ENCODE measurements around the gene ALPG.
"Not testable (repeated sequence)": the region's sequence is repeated elsewhere in the genome, so short reads cannot be mapped to it uniquely, and the experiment has no call there.

Gene ALPG

GRCh38 chr2:232406556-232407310 lies at the start of gene ALPG:
Gene ALPG (plus strand): TSS chr2:232406844. CDS start chr2:232406895, 51 bp downstream.
- Histone ChIP-seq H3K36me3 (ENCODE audit: insufficient read depth, low read length) (no peaks in the 10 kb centered on the region), H3K9me3 (ENCODE audit: control insufficient read depth, insufficient read depth, low read length) (no peaks in the 10 kb centered on the region), H3K9ac (ENCODE audit: low read depth, low read length) (no peak within 1 kb of the TSS), H3K4me1 (ENCODE audit: insufficient read depth, low read length) (no peaks in the 10 kb centered on the region)

GRCh38 chr2:232361646-232362045 lies 45.0 kb upstream of the ALPG start:
- Histone ChIP-seq H3K9ac (ENCODE audit: low read depth, low read length) (no peak overlapping the region), H3K4me1 (ENCODE audit: insufficient read depth, low read length) (no peaks in the 10 kb centered on the region), H3K9me3 (ENCODE audit: control insufficient read depth, insufficient read depth, low read length) (no peaks in the 10 kb centered on the region), H3K36me3 (ENCODE audit: insufficient read depth, low read length) (no peaks in the 10 kb centered on the region)

GRCh38 chr2:232362174-232362900 lies 44.3 kb upstream of the ALPG start:
- no peak overlapping the region for H3K9ac ChIP-seq (ENCODE audit: low read depth, low read length)
- no peaks in the 10 kb centered on the region for H3K9me3 ChIP-seq (ENCODE audit: control insufficient read depth, insufficient read depth, low read length)

DNA sequence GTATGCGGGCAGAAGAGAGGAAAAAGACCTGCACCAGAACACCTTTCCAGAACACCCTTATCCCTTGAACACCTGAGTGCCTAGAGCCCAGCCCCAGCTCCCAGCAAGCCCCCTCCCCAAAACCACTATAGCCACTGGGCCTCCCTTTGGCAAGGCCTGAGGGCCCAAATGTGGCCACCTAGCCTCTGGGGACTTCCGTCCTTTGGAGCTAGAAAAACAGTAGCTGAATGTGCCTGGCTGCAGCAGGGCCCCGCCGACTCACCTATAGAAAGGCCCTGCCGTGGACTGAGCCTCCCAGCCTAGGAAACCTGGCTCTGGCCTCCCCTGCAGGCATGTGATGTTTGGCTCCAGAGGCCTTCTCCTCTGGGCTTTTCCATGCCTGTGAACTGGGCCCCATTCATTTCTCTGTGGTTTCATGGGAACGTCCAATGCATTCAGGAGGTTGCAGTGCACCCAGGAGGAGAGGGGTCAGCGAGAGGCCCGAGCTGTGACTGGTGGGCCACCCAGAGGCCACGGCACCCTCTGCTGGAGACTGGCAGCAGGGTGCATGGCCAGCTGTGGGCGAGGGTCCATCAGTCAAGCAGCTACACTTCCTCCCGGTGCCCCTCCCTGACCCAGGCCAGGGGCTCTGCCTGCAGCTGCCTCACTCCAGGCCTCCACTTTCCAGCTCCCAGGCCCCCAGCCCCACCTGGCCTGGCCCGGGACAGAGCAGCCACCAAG lies 43.4 kb upstream of the ALPG start:
- H3K4me1 ChIP-seq (ENCODE audit: insufficient read depth, low read length); H3K9ac ChIP-seq (ENCODE audit: low read depth, low read length): not testable (repeated sequence)

More at GRCh38 chr2:232362174-232362900, 44.3 kb upstream of the ALPG start:
- no peaks in the 10 kb centered on the region for H3K36me3 ChIP-seq (ENCODE audit: insufficient read depth, low read length)
- H3K4me1 ChIP-seq (ENCODE audit: insufficient read depth, low read length), result no peaks in the 10 kb centered on the region

DNA sequence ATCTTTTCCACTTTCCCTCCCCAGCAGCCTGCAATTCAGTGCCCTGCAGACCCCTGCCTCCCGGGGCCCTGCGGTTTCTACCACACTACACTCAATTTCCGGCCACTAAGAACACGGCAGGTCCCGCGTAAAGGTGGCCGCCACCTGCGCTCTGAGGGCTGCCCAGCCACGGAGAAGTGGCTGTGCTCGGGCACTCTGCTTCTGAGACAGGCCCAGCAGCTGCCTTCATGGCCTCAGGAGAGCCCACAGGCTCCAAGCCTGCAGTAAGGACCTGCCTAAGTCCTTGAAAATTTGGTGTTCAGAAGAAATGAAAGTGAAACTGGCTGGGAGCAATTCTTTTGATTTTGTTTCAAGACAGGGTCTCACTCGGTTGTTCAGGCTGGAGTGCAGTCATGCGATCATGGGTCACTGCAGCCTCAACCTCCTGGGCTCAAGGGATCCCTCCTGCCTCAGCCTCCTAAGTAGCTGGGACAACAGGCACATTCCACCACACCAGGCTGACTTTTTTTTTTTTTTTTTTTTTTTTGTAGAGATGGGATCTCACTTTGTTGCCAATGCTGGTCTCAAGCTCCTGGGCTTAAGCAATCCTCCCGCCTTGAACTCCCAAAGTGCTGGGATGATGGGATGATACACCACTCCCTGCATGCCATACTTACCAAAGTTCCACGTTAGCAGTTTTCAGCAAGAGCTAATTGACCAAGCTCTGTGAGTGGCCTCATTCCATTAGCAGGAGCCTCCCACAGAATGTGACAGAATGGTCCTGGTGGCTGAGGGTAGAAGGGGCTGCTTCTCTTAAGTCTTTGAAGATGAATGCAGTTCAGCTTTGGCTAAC lies 42.6 kb upstream of the ALPG start:
- H3K4me1 ChIP-seq (ENCODE audit: insufficient read depth, low read length), result peaks cover 12% of the 10 kb centered on the region; the same call in 1 of the 2 replicates
- H3K9me3 ChIP-seq (ENCODE audit: control insufficient read depth, insufficient read depth, low read length), result no peaks in the 10 kb centered on the region
- H3K36me3 ChIP-seq (ENCODE audit: insufficient read depth, low read length), result no peaks in the 10 kb centered on the region
- no peak overlapping the region for H3K9ac ChIP-seq (ENCODE audit: low read depth, low read length)

More for the DNA sequence above, 43.4 kb upstream of the ALPG start:
- H3K36me3 ChIP-seq (ENCODE audit: insufficient read depth, low read length); H3K9me3 ChIP-seq (ENCODE audit: control insufficient read depth, insufficient read depth, low read length): not testable (repeated sequence)

DNA sequence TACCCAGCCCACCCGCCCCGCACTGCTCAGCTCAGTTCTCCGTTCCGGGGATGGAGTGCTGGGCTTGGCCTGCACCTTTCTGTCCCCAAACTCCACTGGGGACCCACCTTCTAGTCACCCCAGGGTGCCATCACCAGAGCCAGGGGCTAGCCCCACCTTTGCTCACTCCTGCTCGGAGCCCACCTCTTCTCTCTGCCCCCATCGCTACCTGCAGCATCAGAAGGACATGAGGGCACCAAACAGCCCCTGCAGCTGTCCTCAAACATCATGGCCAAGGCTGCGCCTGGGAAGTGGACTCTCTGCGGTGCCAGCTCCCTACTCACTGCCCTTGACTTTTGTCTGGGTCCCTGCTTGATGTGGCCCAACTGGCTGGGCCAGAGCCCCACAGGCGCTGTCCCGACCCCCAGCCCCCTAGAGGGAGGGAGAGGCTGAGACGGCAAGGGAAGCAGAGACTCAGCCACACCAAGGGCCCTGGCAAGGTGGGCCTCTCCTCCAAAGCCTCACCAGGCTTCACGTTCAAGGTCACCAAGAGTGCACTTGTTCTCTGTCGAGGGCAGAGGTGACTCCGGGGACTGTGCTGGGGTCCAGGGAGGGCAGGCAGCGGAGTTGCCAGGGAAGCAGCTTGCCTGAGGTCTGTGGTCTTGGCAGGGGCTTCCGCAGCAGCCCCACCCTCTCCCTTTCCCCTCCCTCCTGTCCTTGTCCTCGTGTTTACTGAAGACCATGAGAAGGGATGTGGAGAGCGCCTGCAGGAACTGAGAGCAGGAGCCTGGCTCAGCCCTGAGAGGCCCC lies 41.6 kb upstream of the ALPG start:
- not testable (repeated sequence) for H3K36me3 ChIP-seq (ENCODE audit: insufficient read depth, low read length); H3K9ac ChIP-seq (ENCODE audit: low read depth, low read length); H3K9me3 ChIP-seq (ENCODE audit: control insufficient read depth, insufficient read depth, low read length)
- peaks cover 12% of the 10 kb centered on the region; the same call in 1 of the 2 replicates for H3K4me1 ChIP-seq (ENCODE audit: insufficient read depth, low read length)

DNA sequence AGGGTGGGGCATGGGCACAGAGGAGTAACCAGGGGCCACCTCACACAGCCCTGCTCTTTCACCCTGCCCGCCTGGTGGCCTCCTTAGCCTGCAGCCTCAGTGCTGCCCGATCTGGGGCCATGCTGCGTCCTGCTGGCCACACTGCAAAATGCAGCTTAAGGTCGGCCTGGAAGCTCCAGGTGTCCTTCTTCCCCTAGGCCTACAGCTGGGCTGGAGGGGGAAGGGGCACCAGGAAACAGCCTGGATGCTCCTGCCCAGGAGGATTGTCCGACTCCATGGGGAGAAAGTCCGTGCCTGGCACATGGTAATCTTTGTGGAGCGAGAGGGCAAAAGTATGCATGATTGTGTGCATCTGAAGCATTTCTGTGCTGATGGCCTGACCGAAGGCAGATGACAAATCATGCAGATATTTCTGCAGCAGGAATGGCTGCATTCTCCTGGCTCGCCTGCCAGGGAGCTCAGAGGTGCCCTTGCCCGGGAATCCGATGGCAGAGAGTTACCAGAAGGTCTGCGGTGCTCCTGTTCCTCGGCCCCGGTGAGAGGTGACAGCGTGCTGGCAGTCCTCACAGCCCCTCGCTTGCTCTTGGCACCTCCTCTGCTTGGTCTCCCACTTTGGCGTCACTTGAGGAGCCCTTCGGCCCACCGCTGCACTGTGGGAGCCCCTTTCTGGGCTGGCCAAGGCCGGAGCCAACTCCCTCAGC lies 40.9 kb upstream of the ALPG start:
- H3K9ac ChIP-seq (ENCODE audit: low read depth, low read length), result no peak overlapping the region
- peaks cover 12% of the 10 kb centered on the region; the same call in 1 of the 2 replicates for H3K4me1 ChIP-seq (ENCODE audit: insufficient read depth, low read length)
- H3K36me3 ChIP-seq (ENCODE audit: insufficient read depth, low read length), result no peaks in the 10 kb centered on the region
- no peaks in the 10 kb centered on the region for H3K9me3 ChIP-seq (ENCODE audit: control insufficient read depth, insufficient read depth, low read length)

DNA sequence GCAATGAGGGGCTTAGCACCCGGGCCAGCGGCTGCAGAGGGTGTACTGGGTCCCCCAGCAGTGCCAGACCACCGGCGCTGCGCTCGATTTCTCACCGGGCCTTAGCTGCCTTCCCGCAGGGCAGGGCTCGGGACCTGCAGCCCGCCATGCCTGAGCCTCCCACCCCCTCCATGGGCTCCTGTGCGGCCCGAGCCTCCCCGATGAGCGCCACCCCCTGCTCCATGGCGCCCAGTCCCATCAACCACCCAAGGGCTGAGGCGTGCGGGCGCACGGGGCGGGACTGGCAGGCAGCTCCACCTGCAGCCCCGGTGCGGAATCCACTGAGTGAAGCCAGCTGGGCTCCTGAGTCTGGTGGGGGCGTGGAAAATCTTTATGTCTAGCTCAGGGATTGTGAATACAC lies 40.2 kb upstream of the ALPG start:
- H3K9ac ChIP-seq (ENCODE audit: low read depth, low read length); H3K36me3 ChIP-seq (ENCODE audit: insufficient read depth, low read length); H3K9me3 ChIP-seq (ENCODE audit: control insufficient read depth, insufficient read depth, low read length): not testable (repeated sequence)
- peaks cover 12% of the 10 kb centered on the region; the same call in 1 of the 2 replicates for H3K4me1 ChIP-seq (ENCODE audit: insufficient read depth, low read length)

- Histone ChIP-seq H3K36me3 (ENCODE audit: insufficient read depth, low read length) (no peaks in the 10 kb centered on the region), H3K9ac (ENCODE audit: low read depth, low read length) (no peak overlapping the region)
These were observed 39.6 kb upstream of the ALPG start for GRCh38 chr2:232367016-232367415.

DNA sequence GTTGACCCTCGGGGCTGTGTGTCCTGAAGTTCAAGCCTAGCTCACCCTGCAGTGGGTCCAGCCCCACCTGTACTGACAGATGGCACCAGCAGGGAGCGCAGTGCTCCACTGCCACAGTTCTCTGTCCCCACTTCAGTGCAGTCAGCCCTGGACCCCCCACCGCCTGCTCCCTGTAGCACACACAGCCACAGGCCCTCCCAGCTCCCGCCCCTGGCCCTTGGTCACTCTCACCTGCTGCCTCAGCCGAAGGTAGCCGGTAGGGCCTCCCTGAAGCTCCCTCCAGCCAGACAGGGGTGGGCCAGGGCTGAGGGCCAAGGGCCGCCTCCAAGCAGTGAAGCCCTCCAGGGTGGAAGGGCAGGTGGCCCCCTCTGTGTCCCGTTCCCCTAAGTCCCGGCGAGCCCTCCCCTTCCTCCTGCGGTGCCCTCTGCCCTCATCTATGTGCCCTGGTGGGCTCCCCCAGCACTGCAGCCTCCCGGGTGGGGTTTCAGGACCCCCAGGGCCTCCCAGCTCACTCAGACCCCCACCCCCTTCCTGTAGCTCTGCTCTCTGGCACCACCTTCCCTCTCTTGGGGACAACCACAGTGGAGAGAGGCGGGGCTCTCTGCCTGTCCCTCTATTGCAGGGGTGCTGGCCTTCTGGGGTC lies 38.9 kb upstream of the ALPG start:
- Histone ChIP-seq H3K9me3 (ENCODE audit: control insufficient read depth, insufficient read depth, low read length) (no peaks in the 10 kb centered on the region), H3K36me3 (ENCODE audit: insufficient read depth, low read length) (no peaks in the 10 kb centered on the region), H3K4me1 (ENCODE audit: insufficient read depth, low read length) (peaks cover 12% of the 10 kb centered on the region; the same call in 1 of the 2 replicates), H3K9ac (ENCODE audit: low read depth, low read length) (no peak overlapping the region)

More at GRCh38 chr2:232367016-232367415, 39.6 kb upstream of the ALPG start:
- H3K4me1 ChIP-seq (ENCODE audit: insufficient read depth, low read length), result peaks cover 12% of the 10 kb centered on the region; the same call in 1 of the 2 replicates
- no peaks in the 10 kb centered on the region for H3K9me3 ChIP-seq (ENCODE audit: control insufficient read depth, insufficient read depth, low read length)

DNA sequence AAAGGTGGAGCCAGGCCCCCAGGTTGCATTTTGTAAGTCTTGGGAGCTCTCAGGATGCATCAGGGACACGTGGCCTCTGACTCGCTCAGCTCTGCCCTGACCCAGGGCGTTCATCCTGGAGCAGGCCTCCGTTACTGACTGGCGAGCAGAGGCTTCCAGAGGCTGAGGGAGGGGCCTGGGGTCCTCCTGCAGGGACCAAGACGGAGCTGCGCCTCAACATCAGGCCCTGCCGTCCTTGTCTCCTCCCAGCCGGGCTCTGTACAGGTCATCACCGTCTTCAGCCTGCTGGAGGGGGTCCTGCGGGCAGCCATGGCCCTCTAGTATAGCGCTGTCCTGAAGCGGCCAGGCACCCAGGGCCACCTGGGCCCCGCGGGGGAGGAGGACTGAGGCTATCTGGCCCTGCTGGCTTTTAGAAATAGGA lies 38.3 kb upstream of the ALPG start:
- Histone ChIP-seq H3K4me1 (ENCODE audit: insufficient read depth, low read length) (peaks cover 12% of the 10 kb centered on the region; the same call in 1 of the 2 replicates), H3K9ac (ENCODE audit: low read depth, low read length) (no peak overlapping the region), H3K9me3 (ENCODE audit: control insufficient read depth, insufficient read depth, low read length) (no peaks in the 10 kb centered on the region), H3K36me3 (ENCODE audit: insufficient read depth, low read length) (no peaks in the 10 kb centered on the region)

DNA sequence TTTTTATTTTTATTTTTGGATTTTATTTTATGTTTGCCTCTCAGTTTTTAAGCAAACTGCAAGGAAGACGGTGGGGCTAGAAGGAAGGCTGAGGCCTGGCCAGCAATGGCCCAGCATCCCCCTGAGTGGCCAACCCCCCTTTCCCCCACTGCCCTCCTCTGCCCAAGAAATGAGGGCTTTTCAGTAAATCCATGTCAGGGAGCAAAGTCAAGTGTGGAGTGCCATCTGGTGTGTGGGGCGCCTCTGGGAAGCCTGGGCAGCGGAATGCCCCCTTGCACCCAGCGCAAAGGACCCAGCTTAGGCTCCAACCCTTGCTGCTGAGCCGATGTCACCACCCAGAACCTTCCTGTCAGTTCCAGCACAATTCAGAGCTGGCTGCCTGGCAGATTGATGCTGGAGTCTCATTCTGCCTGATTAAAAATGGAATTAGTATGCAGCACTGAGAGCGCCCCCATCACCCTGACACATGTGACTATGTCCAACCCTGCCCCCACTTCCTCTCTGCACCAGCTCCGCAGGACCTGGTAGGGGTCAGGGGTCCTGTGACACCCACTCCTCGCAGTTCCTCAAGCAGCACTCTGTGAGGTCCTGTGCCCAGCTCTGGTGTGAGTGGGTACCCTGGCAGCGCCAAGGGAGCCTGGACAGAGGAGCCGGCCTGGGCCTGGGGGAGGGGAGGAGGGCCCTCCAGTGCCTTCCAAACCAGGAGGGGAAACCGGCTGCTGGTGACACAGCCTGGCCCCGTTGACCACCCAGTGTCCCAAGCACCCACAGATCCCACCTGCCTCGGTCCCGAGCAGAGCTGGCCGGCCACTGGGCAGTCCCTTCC lies 37.3 kb upstream of the ALPG start:
- no peaks in the 10 kb centered on the region for H3K36me3 ChIP-seq (ENCODE audit: insufficient read depth, low read length)
- no peak overlapping the region for H3K9ac ChIP-seq (ENCODE audit: low read depth, low read length)
- H3K4me1 ChIP-seq (ENCODE audit: insufficient read depth, low read length), result peaks cover 12% of the 10 kb centered on the region; the same call in 1 of the 2 replicates
- no peaks in the 10 kb centered on the region for H3K9me3 ChIP-seq (ENCODE audit: control insufficient read depth, insufficient read depth, low read length)

Data from ES-I3 (cell line).